Activated CD4-positive, alpha-beta T cell treated with anti-CD3 and anti-CD28 coated beads, Interleukin-2, amount 10 ng/mL, durations not matched to agents 24 days and 14 days (primary cell): ENCODE measurements around the gene PYROXD2. TPM values are rescaled to one million over a fixed set of nuclear protein-coding genes. Genes with fewer than 3 reads are reported as not detected.
"Not testable (repeated sequence)": the region's sequence is repeated elsewhere in the genome, so short reads cannot be mapped to it uniquely, and the experiment has no call there.

ENCODE experiments used
- DNase-seq: peaks from one replicate; pipeline ENCODE4 v3.0.0; 2022
- H3K27ac Mint-ChIP-seq: one replicate; pipeline ENCODE4 v1.8.0; 2022; ENCODE audit warnings: mild to moderate bottlenecking, mixed read lengths
- H3K27me3 Mint-ChIP-seq: one replicate; pipeline ENCODE4 v1.8.0; 2022; ENCODE audit warnings: mixed read lengths
- H3K36me3 Mint-ChIP-seq: one replicate; pipeline ENCODE4 v1.8.0; 2022; ENCODE audit warnings: low read depth, mild to moderate bottlenecking, mixed read lengths
- H3K4me1 Mint-ChIP-seq: one replicate; pipeline ENCODE4 v1.8.0; 2021; ENCODE audit warnings: mixed read lengths
- H3K4me3 Mint-ChIP-seq: one replicate; pipeline ENCODE4 v1.8.0; 2022; ENCODE audit warnings: mild to moderate bottlenecking, moderate library complexity, mixed read lengths
- H3K9me3 Mint-ChIP-seq: one replicate; pipeline ENCODE4 v1.8.0; 2021; ENCODE audit warnings: mixed read lengths
- intact Hi-C: fragments of 100-400 bp; cut with micrococcal nuclease; formaldehyde crosslinking; loops from one replicate; pipeline ENCODE4 v1.15.1; 2023
- total RNA-seq: library from RNA; stranded (reverse); gene quantifications from 2 replicates; pipeline ENCODE4 v1.2.3, GENCODE V29; 2022

The PYROXD2 gene
- total RNA-seq, 1 donor from 2014 or later, result 2.3 TPM

DNA sequence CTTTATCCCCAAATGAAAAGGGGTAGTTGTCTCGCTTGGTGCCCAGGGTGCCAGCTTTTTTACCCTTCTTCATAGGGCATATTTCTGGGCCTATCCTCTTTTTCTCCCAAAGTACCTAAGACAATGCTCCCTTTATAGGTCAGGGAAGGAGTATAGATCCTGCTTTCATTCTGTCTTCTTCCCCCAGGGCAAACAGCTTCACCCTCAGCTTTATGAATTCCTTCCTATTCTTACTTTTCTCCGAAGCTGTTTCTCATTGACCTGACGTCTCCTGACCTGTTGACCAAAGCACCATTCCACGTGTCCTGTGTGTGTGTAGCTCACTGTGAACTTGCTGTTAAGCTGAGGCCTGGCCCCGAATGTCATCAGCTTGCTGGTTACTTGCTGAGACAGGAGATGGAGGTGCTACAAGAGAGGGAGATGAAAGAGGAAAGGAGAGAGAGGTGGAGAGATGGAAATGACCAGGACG, 48.9 kb downstream of the PYROXD2 start:
- Mint-ChIP-seq H3K9me3 (no peaks in the 10 kb centered on the region), H3K36me3 (no peaks in the 10 kb centered on the region), H3K4me1 (no peaks in the 10 kb centered on the region), H3K27ac (no peak overlapping the region), H3K27me3 (peaks cover 3% of the 10 kb centered on the region), H3K4me3 (no peak overlapping the region)
- DNase-seq, result no peak
- intact Hi-C loops, result no loop called here

DNA sequence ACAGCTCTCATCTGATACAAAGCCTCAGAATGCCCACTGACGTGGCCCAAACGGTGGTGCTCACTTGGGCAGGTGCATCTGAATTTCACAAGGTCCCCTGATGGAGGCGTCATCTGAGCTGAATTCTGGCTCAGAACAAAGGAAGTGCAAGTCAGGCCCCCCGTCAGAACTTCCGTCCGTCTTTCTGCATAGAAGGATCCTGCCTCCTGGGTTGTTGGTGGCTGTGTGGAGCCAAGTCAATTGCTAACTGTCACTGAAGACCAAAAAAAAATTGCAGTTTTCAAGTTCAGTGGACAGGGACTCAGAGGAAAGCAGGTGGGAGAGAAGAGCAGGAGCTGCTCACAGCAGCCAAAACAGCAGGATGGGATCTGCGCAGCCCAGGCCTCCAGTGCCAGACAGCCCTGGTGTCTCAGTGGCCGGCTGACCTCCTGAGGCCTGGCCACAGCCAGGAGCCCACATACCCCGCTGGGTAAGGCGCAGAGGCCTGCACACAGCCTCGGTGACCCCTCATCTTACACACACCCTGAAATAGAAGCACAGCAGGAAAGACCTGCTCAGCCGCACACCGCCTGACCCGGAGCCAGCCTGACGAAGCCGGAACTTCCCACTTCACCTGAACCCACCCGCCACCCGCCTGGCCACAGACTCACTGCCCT, 49.4 kb downstream of the PYROXD2 start:
- peaks cover 3% of the 10 kb centered on the region for H3K27me3 Mint-ChIP-seq
- H3K9me3 Mint-ChIP-seq, result no peaks in the 10 kb centered on the region
- DNase-seq, result no peak
- intact Hi-C loops, result no loop called here
- H3K4me1 Mint-ChIP-seq, result no peaks in the 10 kb centered on the region
- H3K4me3 Mint-ChIP-seq, result no peak overlapping the region
- H3K36me3 Mint-ChIP-seq, result no peaks in the 10 kb centered on the region
- no peak overlapping the region for H3K27ac Mint-ChIP-seq

DNA sequence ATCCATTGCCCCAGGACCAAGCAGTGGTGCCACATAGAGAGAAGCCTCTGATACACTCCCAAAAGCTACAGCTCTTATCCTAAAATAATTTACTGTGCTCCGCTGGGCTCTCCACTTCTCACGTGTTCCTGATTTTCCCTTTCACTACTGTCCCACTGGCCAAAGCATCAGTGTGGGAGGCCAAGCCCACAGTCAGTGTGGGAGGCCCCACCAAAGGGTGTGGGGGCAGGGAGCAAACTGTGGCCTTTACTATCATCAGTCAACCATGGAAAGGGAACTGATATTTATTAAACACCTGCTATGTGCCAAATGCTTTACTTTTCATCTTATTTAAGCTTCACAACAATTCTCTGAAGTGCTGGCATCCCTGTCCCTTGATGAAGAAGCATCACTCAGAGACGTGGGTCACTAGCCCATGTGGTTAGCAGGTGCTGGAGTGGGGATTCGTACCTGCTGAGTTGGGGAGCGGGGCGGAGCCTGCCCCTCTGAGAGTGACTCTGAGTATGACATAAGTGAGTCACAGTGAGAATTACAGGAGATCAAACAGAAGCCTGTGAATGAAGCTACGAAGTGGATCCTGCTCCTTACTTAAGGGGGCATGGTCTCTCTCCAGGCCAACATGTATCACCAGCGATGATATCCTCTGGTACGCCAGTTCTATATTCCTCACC, 50.4 kb downstream of the PYROXD2 start:
- peaks cover 5% of the 10 kb centered on the region for H3K27me3 Mint-ChIP-seq
- no peak for DNase-seq

DNA sequence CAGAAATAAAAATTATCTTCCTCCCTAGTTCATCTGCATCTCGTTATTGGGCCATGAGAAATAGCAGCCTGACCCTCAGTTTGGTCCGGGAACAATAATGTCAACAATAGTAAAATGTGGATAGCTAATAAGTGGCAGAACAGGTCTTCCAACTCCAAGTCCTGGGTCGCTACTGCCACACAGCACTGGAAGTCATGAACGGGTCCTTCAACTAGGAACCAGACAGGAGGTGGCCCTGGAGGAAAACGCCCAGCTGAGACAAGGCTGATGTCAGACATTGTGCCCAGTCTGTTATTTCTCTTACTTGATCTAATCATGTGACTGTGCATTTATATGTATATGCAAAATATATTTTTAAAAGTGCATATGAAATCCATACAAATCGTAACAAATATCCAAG, 51.8 kb downstream of the PYROXD2 start:
- H3K36me3 Mint-ChIP-seq, result no peaks in the 10 kb centered on the region
- DNase-seq, result no peak
- no peaks in the 10 kb centered on the region for H3K4me1 Mint-ChIP-seq
- H3K4me3 Mint-ChIP-seq, result no peak overlapping the region
- H3K27ac Mint-ChIP-seq, result no peak overlapping the region
- intact Hi-C loops, result no loop called here
- no peaks in the 10 kb centered on the region for H3K9me3 Mint-ChIP-seq
- peaks cover 10% of the 10 kb centered on the region for H3K27me3 Mint-ChIP-seq

More for the DNA sequence above, 50.4 kb downstream of the PYROXD2 start:
- Mint-ChIP-seq H3K4me1 (no peaks in the 10 kb centered on the region), H3K4me3 (no peak overlapping the region), H3K36me3 (no peaks in the 10 kb centered on the region), H3K27ac (no peak overlapping the region), H3K9me3 (no peaks in the 10 kb centered on the region)
- intact Hi-C loops, result no loop called here

DNA sequence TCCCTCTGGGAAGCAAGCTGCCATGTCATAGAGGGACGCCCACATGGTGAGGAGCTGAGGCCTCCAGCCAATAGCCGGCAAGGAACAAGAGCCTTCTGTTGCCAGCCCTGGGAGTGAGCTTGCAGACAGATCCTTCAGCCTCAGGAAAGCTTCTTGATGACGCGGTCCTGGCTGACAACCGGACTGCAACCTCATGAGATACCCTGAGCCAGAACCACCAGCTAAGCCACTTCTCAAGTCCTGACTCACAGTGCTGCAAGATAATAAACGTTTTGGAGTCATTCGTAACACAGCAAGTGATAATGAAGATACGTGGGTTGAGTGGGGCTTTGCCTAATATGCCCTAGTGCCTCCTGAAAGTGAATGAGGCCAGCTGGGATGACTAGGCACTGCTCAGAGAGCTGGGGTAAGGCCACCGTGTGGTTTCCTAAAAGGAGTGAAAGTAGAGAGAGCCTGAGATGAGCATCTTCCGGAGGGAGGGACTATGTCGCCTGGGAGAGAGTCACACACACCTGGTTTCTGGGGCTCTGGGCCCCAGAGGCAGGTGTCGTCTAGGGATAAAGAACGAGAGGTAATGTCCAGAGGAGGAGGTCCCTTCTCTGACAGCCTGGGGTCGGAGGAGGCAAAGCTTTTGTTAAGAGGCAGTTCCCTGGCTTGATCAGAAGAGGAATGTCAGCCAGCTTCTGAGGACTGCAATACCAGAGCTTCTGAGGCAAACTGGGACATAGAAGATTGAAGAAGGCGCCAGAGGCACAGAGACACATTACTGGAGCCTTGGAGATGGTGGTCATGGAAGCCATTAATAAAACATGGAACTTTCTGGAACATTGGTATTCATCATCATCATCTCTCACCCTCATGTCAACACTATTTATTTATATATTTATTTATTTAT, 53.6 kb downstream of the PYROXD2 start:
- H3K36me3 Mint-ChIP-seq, result no peaks in the 10 kb centered on the region
- no peak overlapping the region for H3K4me3 Mint-ChIP-seq
- intact Hi-C loops, result no loop called here
- no peaks in the 10 kb centered on the region for H3K9me3 Mint-ChIP-seq
- H3K27me3 Mint-ChIP-seq, result peaks cover 10% of the 10 kb centered on the region
- H3K4me1 Mint-ChIP-seq, result no peaks in the 10 kb centered on the region
- DNase-seq, result peak; percentile 56
- peak overlapping the region; percentile 25 for H3K27ac Mint-ChIP-seq

DNA sequence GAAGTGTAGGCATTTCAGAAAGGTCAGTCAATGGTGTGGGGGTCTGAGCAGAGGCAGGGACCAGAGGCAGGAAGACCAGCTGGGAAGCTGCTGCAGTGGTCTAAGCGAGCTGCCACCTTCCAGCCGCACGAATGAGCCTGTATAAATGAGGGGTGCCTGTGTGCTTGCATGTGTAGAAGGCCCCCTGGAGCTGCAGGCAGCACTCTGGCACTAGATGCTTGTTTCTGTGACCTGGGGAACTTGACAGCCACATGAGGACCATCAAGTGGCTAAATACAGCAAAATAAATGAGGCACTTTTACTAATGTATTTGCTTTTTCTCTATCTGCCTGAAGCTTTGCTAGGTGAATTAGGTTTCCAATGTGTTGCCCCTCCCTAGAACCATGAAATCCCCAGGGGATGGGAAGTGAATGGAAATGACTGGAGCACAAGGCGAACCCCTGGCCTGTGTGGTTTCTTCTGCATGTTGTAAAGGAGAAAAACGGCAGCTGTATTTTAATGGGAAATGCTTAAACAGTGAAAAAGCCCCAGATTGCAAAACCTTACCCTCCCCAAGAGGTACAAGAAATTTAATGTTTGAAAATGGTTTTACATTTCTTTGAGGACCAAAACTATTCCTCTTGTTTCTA, 57.7 kb downstream of the PYROXD2 start:
- peaks cover 24% of the 10 kb centered on the region for H3K27me3 Mint-ChIP-seq
- intact Hi-C loops, result no loop called here

DNA sequence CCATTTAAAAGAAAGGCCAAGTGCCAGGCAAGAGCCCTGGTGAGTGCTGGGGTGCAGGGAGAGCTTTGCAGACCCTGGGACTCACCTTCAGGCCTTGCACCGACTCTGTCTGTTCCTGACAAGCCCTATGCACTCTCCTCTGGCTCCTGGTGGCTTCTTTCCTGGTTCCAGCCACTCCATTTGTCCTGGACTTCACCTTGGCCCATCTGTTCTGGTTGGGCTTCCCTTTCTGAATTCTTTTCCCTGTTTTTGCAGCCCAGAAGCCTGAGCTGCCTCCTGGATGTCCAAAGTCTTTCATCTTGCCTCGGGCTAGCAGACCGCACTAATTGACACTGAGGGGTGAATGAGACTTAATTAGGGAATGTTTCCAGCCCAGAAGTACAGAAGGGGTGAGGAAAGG, 60.5 kb downstream of the PYROXD2 start:
- no peaks in the 10 kb centered on the region for H3K9me3 Mint-ChIP-seq
- intact Hi-C loops, result no loop called here
- H3K36me3 Mint-ChIP-seq, result no peaks in the 10 kb centered on the region
- DNase-seq, result no peak
- H3K27me3 Mint-ChIP-seq, result peaks cover 29% of the 10 kb centered on the region
- no peak overlapping the region for H3K4me3 Mint-ChIP-seq
- H3K27ac Mint-ChIP-seq, result no peak overlapping the region
- peaks cover 1% of the 10 kb centered on the region for H3K4me1 Mint-ChIP-seq

More for the DNA sequence above, 57.7 kb downstream of the PYROXD2 start:
- Mint-ChIP-seq H3K4me1 (no peaks in the 10 kb centered on the region), H3K36me3 (no peaks in the 10 kb centered on the region), H3K9me3 (no peaks in the 10 kb centered on the region), H3K4me3 (no peak overlapping the region), H3K27ac (no peak overlapping the region)
- no peak for DNase-seq

DNA sequence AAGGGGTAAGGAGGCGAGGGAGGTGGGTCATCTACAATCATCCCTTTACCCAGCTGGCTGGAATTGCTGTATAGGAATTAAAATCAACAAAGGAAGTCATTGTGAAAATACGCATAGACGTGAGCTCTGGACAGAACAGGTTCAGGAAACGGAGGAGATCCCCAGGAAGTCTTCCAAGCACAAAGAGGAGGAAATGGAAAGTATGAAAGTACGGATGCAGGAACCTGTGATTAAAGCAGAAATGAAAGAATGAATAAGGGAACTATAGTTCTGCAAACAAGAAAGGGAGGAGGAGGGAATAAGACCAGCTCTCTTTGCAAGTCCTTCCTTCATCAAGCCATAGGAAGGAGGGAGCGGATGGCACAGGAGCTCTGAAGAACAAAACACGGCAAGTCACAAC, 61.8 kb downstream of the PYROXD2 start:
- no peaks in the 10 kb centered on the region for H3K36me3 Mint-ChIP-seq
- peaks cover 29% of the 10 kb centered on the region for H3K27me3 Mint-ChIP-seq
- no peak overlapping the region for H3K27ac Mint-ChIP-seq
- intact Hi-C loops, result no loop called here
- DNase-seq, result no peak
- no peaks in the 10 kb centered on the region for H3K9me3 Mint-ChIP-seq
- H3K4me3 Mint-ChIP-seq, result no peak overlapping the region
- peaks cover 3% of the 10 kb centered on the region for H3K4me1 Mint-ChIP-seq

DNA sequence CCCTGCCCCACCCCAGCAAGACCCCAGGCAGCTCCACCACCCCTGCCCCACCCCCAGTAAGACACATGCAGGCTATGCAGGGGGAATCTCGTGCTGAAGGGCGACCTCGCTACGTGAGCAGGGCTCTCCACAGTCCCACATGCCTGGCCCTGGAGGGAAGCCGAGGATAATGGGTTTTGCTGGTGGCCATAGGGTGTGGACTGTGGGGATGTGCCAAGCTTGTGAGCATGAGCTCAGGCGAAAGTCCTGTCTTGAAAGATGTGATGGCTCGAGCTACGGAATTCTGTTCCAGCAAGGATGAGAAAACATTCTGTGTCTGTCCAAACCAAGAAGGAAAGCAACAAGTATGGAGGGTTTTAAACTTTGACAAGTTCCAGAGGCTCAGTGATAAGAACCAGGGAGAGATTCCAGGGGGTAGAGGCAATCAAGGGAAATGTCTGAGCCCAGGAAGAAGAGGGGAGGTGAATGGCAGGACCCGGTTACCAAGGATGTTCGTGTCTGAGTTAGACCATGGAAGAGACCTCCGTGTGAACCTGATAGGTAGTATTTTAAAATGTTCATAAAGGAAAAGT, 63.1 kb downstream of the PYROXD2 start:
- H3K27me3 Mint-ChIP-seq, result peaks cover 32% of the 10 kb centered on the region

DNA sequence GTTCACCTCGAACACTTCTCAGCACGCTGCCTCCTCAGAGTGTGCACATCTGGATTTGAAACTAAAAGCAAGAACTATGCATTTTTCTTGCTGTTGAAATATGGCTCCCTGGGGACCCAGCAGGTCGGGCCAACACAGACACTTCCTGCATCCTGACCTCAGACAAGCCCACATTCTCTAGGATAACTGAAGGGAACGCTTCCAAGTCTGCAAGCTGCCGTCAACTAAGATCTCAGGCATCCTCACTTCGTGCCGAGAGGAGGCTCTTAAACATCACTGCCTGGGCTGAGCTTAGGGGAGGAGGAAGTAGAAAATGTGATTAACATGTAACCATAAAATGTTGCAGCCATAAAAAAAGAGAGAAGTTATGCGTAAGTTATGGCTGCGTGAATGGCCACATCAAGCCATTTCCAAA, 65.5 kb downstream of the PYROXD2 start:
- Mint-ChIP-seq H3K27ac (no peak overlapping the region), H3K9me3 (peaks cover 5% of the 10 kb centered on the region)

More for the DNA sequence above, 63.1 kb downstream of the PYROXD2 start:
- H3K4me3 Mint-ChIP-seq, result no peak overlapping the region
- peaks cover 5% of the 10 kb centered on the region for H3K9me3 Mint-ChIP-seq
- H3K4me1 Mint-ChIP-seq, result peaks cover 3% of the 10 kb centered on the region
- no peak overlapping the region for H3K27ac Mint-ChIP-seq
- intact Hi-C loops, result no loop called here
- no peaks in the 10 kb centered on the region for H3K36me3 Mint-ChIP-seq
- no peak for DNase-seq

DNA sequence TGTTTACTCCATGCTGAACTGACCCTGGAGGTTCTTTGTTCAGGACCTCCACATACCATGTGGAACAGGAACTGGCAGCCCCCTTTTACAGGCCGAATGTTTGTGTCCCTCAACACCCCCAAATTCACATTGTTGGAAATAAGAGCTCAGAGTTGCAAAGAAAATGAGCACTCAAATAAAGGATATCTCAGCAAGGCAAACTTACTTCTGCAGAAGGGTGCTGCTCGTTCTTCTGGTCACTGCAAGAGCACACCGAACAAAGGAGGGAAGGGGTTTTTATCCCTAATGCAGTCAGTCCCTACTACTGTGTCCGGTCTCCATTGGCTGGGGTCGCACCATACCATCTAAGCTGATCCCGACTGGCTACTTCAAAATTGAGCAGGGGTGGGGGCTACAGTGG, 68.1 kb downstream of the PYROXD2 start:
- H3K4me3 Mint-ChIP-seq, result no peak overlapping the region
- intact Hi-C loops, result no loop called here
- H3K36me3 Mint-ChIP-seq, result no peaks in the 10 kb centered on the region
- peaks cover 5% of the 10 kb centered on the region for H3K9me3 Mint-ChIP-seq
- peaks cover 22% of the 10 kb centered on the region for H3K27me3 Mint-ChIP-seq
- peaks cover 3% of the 10 kb centered on the region for H3K4me1 Mint-ChIP-seq
- DNase-seq, result no peak
- no peak overlapping the region for H3K27ac Mint-ChIP-seq

More for the DNA sequence above, 65.5 kb downstream of the PYROXD2 start:
- intact Hi-C loops, result no loop called here
- DNase-seq, result no peak
- H3K36me3 Mint-ChIP-seq, result no peaks in the 10 kb centered on the region
- peaks cover 26% of the 10 kb centered on the region for H3K27me3 Mint-ChIP-seq
- H3K4me3 Mint-ChIP-seq, result no peak overlapping the region
- peaks cover 3% of the 10 kb centered on the region for H3K4me1 Mint-ChIP-seq

DNA sequence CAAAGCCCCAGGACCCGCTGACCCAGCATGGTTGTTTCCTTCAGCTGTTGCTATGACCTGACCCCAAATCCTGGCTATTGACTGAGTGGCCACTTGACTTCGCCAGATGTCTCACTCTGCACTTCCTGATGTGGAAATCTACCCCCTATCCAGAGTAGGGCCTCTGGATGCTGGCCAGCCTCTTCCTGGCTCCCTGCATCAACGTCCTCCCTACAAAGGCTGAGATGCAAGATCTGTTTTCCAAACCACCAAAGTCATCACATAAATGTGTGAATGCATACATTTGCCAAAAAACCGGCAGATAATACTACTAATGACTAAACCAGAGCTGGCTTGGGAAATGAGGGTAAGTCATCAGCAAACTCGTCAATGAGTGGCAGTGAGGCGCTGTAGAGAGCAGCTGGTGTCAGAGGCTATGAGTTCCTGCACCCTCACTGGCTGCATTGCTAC, 70.4 kb downstream of the PYROXD2 start:
- peaks cover 2% of the 10 kb centered on the region for H3K4me1 Mint-ChIP-seq
- H3K27me3 Mint-ChIP-seq, result peaks cover 17% of the 10 kb centered on the region
- intact Hi-C loops, result no loop called here
- H3K9me3 Mint-ChIP-seq, result peaks cover 5% of the 10 kb centered on the region
- H3K36me3 Mint-ChIP-seq, result no peaks in the 10 kb centered on the region
- no peak overlapping the region for H3K4me3 Mint-ChIP-seq
- no peak for DNase-seq
- no peak overlapping the region for H3K27ac Mint-ChIP-seq

DNA sequence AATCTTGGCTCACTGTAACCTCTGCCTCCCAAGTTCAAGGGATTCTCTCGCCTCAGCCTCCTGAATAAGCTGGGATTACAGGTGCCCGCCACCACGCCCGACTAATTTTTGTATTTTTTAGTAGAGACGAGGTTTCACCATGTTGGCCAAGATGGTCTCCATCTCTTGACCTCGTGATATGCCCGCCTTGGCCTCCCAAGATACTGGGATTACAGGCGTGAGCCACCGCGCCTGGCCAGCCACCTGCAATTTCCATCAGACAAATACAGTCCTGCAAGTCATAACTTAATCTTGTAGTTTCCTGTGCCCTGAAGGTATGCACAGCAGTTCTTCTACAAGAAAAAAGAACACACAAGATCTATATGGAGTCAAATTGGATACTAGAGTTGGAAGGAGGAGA, 73.3 kb downstream of the PYROXD2 start:
- H3K27ac Mint-ChIP-seq, H3K4me1 Mint-ChIP-seq, DNase-seq, H3K36me3 Mint-ChIP-seq, intact Hi-C loops, H3K9me3 Mint-ChIP-seq, H3K4me3 Mint-ChIP-seq: not testable (repeated sequence)
- peaks cover 14% of the 10 kb centered on the region for H3K27me3 Mint-ChIP-seq
